Left ventricle myocardium inferior (tissue), 1 donor: ENCODE data around the gene SEC61A1. TPM values are rescaled to one million over a fixed set of nuclear protein-coding genes. Genes with fewer than 3 reads are reported as not detected.

Experiments used
- DNase-seq: peaks from one replicate; pipeline ENCODE4 v3.0.0-alpha.2; 2020
- H3K27ac ChIP-seq: fragments of 200-600 bp; replicated peaks from 2 replicates; pipeline ENCODE4 v1.8.0; 2021
- H3K27me3 ChIP-seq: fragments of 200-600 bp; 2 replicates; pipeline ENCODE4 v1.8.0; 2021; ENCODE audit warnings: low read depth
- H3K36me3 ChIP-seq: fragments of 200-600 bp; 2 replicates; pipeline ENCODE4 v1.8.0; 2021
- H3K4me1 ChIP-seq: fragments of 200-600 bp; 2 replicates; pipeline ENCODE4 v1.8.0; 2021
- H3K4me3 ChIP-seq: fragments of 200-600 bp; 2 replicates; pipeline ENCODE4 v1.8.0; 2021; ENCODE audit warnings: mild to moderate bottlenecking, moderate library complexity
- H3K9me3 ChIP-seq: fragments of 200-600 bp; replicated peaks from 2 replicates; pipeline ENCODE4 v1.8.0; 2021
- CTCF ChIP-seq: fragments of 200-600 bp; IDR thresholded peaks from 2 replicates; pipeline ENCODE4 v1.8.0; 2021; ENCODE audit warnings: antibody characterized with exemption, mild to moderate bottlenecking, borderline replicate concordance
- intact Hi-C: fragments of 100-400 bp; cut with micrococcal nuclease; formaldehyde crosslinking; loops from one replicate; pipeline ENCODE4 v1.11.0; 2022
- total RNA-seq: library from RNA; stranded (reverse); fragmentation: NEBNext Ultra II Directional; extraction: Animal tissue kit (Norgen Biotek cat#: 25700); gene quantifications from one replicate; pipeline ENCODE4 v1.2.1, GENCODE V29; 2021
- donor health status: DM: no; HTN: yes; CAD: no; lungs with severe emphysema.

The SEC61A1 gene
- total RNA-seq, 1 donor from 2014 or later, result 65.8 TPM

- no peak for TF ChIP-seq CTCF
- Histone ChIP-seq H3K36me3 (peaks cover 37% of the 10 kb centered on the region), H3K27me3 (no peaks in the 10 kb centered on the region), H3K4me1 (peaks cover 10% of the 10 kb centered on the region), H3K27ac (no peak overlapping the region), H3K9me3 (no peaks in the 10 kb centered on the region), H3K4me3 (no peak overlapping the region)
- intact Hi-C loops, result no loop called here
- no peak for DNase-seq
These were observed 39.3 kb downstream of the SEC61A1 start for GRCh38 chr3:128091586-128091985.

- H3K9me3 ChIP-seq, result no peaks in the 10 kb centered on the region
- H3K27ac ChIP-seq, result no peak overlapping the region
- H3K4me1 ChIP-seq, result peaks cover 10% of the 10 kb centered on the region
- no peak overlapping the region for H3K4me3 ChIP-seq
- TF ChIP-seq CTCF, result no peak
- intact Hi-C loops, result no loop called here
- no peaks in the 10 kb centered on the region for H3K27me3 ChIP-seq
- DNase-seq, result no peak
- H3K36me3 ChIP-seq, result peaks cover 51% of the 10 kb centered on the region
These were observed 42.3 kb downstream of the SEC61A1 start for GRCh38 chr3:128094295-128095151.

- Histone ChIP-seq H3K4me3 (no peak overlapping the region), H3K27me3 (no peaks in the 10 kb centered on the region), H3K36me3 (peaks cover 57% of the 10 kb centered on the region), H3K4me1 (peaks cover 16% of the 10 kb centered on the region), H3K27ac (peak overlapping the region; percentile 39), H3K9me3 (no peaks in the 10 kb centered on the region)
- intact Hi-C loops, result no loop called here
- peak; percentile 81 for DNase-seq
- peak; percentile 90 for TF ChIP-seq CTCF
These were observed 43.0 kb downstream of the SEC61A1 start for GRCh38 chr3:128095222-128095703.

- no peak for DNase-seq
- Histone ChIP-seq H3K4me1 (peaks cover 29% of the 10 kb centered on the region), H3K36me3 (peaks cover 62% of the 10 kb centered on the region), H3K9me3 (no peaks in the 10 kb centered on the region), H3K4me3 (no peak overlapping the region), H3K27me3 (no peaks in the 10 kb centered on the region), H3K27ac (no peak overlapping the region)
- intact Hi-C loops, result no loop called here
- TF ChIP-seq CTCF, result no peak
These were observed 46.0 kb downstream of the SEC61A1 start for GRCh38 chr3:128098234-128098633.

- H3K4me3 ChIP-seq, result no peak overlapping the region
- H3K4me1 ChIP-seq, result peaks cover 24% of the 10 kb centered on the region
- H3K9me3 ChIP-seq, result no peaks in the 10 kb centered on the region
- peak overlapping the region; percentile 70 for H3K27ac ChIP-seq
- H3K36me3 ChIP-seq, result peaks cover 68% of the 10 kb centered on the region
- intact Hi-C loops, result no loop called here
- H3K27me3 ChIP-seq, result no peaks in the 10 kb centered on the region
- no peak for DNase-seq
- no peak for TF ChIP-seq CTCF
These were observed 47.9 kb downstream of the SEC61A1 start for GRCh38 chr3:128100161-128100560.
